ENCODE measurements around the gene SSX3. TPM values are rescaled to one million over a fixed set of nuclear protein-coding genes. Genes with fewer than 3 reads are reported as not detected.

SSX3 gene, protein sequence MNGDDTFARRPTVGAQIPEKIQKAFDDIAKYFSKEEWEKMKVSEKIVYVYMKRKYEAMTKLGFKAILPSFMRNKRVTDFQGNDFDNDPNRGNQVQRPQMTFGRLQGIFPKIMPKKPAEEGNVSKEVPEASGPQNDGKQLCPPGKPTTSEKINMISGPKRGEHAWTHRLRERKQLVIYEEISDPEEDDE
- not detected in 2 replicates for total RNA-seq

DNA sequence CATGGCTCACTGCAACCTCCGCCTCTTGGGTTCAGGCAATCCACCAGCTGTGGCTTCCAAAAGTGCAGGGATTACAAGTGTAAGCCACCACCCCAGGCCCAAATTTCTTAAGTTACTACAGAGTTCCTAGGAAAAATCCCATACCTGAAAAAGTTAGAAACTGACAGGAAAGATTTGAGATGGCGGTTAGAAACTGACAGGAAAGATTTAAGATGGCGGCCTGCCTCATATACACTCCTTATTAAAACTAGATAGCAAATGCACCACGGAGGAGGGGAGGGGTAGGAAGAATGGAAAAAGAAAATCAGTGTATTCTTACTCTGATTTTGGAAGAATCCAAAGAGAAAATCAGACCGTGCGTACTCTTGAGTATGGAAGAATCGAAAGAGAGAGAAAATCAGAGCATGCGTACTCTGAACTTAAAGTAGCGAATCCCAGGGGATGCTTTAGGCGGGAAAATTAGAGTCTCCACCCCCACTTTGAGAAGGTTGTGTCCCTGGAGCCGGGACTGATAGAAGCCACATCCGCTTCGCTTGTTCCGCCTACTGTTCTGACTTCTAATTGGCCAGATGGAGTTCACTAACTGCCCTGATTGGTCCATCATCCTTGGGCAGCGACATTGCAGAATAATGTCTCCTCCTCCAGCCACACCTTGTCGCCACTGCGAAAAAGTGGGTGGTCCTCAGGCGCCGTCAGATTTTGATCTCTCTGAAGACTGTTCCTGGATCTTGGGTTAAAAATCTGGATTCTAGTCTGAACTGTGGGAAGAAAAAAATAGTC is at the start of gene SSX3:
SSX3 (minus strand) TSS at position 389 of the 780 bp plus-strand sequence. CDS start 1,454 bp downstream, outside the sequence.

DNA sequence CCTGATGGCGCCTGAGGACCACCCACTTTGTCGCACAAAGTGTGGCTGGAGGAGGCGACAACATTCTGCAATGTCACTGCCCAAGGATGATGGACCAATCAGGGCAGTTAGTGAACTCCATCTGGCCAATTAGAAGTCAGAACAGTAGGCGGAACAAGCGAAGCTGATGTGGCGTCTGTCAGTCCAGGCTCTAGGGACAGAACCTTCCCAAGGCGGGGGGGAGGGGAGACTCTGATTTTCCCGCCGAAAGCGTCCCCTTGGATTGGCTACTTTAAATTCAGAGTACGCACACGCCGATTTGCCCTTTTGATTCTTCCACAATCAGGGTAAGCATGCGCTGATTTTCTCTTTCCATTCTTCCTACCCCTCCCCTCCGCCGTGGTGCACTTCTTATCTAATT is 26.7 kb upstream of the SSX3 start, which contains the start of gene SSX4:
SSX4 (plus strand) TSS at position 301 of the 400 bp plus-strand sequence. CDS start 515 bp downstream, outside the sequence.

Other genes with a start within 250 kb of the SSX3 start
- gene SPACA5B, start 226.1 kb downstream of the SSX3 start, total RNA-seq, result not detected in 2 replicates
- gene SSX5, start 159.9 kb downstream of the SSX3 start, total RNA-seq, result not detected in 2 replicates
- gene SSX1, start 101.3 kb downstream of the SSX3 start, total RNA-seq, result not detected in 2 replicates
- gene SSX4, start 26.8 kb upstream of the SSX3 start, total RNA-seq, result not detected in 2 replicates
- not detected in 2 replicates for gene SSX4B, start 55.3 kb upstream of the SSX3 start, total RNA-seq
- gene SLC38A5, start 113.6 kb upstream of the SSX3 start, total RNA-seq, result 14.2 and 21.1 TPM in 2 replicates
- 34.9 and 49.0 TPM in 2 replicates for gene FTSJ1, start 119.5 kb upstream of the SSX3 start, total RNA-seq
- gene PORCN, start 152.3 kb upstream of the SSX3 start, total RNA-seq, result 8.2 and 11.0 TPM in 2 replicates
- gene EBP, start 165.1 kb upstream of the SSX3 start, total RNA-seq, result 62.8 and 84.9 TPM in 2 replicates
- 5.4 and 6.0 TPM in 2 replicates for gene TBC1D25, start 183.0 kb upstream of the SSX3 start, total RNA-seq
- gene RBM3, start 217.8 kb upstream of the SSX3 start, total RNA-seq, result 301 and 362 TPM in 2 replicates
- gene WDR13, start 240.8 kb upstream of the SSX3 start, total RNA-seq, result 146 and 154 TPM in 2 replicates